GM23338 (cell line): ENCODE measurements around the gene NEK6. TPM values are rescaled to one million over a fixed set of nuclear protein-coding genes. Genes with fewer than 3 reads are reported as not detected.

Source experiments
- ATAC-seq: fragments of 200-7000 bp; cut with Tn5 transposase; 3 replicates; pipeline ENCODE4 v1.9.1; 2020
- DNase-seq: peaks from one replicate; pipeline ENCODE4 v3.0.0-alpha.2; 2015; ENCODE audit warnings: low spot score
- H2AFZ ChIP-seq: fragments of 200-600 bp; sonication (generic); 2 replicates; pipeline ENCODE4 v1.8.0; 2016; ENCODE audit warnings: antibody characterized with exemption, mild to moderate bottlenecking, moderate library complexity
- H3F3A ChIP-seq: fragments of 200-600 bp; sonication (generic); replicated peaks from 2 replicates; pipeline ENCODE4 v1.8.0; 2017; ENCODE audit warnings: antibody characterized with exemption, mixed run types, low read depth
- H3K27ac ChIP-seq: fragments of 200-600 bp; sonication (generic); 2 replicates; pipeline ENCODE4 v1.6.1; 2016; ENCODE audit warnings: low read depth
- H3K27me3 ChIP-seq: fragments of 200-600 bp; sonication (generic); 2 replicates; pipeline ENCODE4 v1.8.0; 2016; ENCODE audit warnings: mild to moderate bottlenecking, mixed run types, moderate library complexity; ENCODE audit not compliant: insufficient read depth
- H3K36me3 ChIP-seq: fragments of 200-600 bp; sonication (generic); 2 replicates; pipeline ENCODE4 v1.8.0; 2016; ENCODE audit warnings: mild to moderate bottlenecking; ENCODE audit not compliant: insufficient read depth
- H3K4me1 ChIP-seq: fragments of 200-600 bp; sonication (generic); 2 replicates; pipeline ENCODE4 v1.8.0; 2016; ENCODE audit warnings: mild to moderate bottlenecking, moderate library complexity; ENCODE audit not compliant: insufficient read depth
- H3K4me2 ChIP-seq: fragments of 200-600 bp; sonication (generic); 2 replicates; pipeline ENCODE4 v1.7.1; 2017; ENCODE audit warnings: mixed run types
- H3K4me3 ChIP-seq: fragments of 200-600 bp; sonication (generic); 2 replicates; pipeline ENCODE4 v1.6.1; 2016; ENCODE audit warnings: mixed run types
- H3K79me2 ChIP-seq: fragments of 200-600 bp; sonication (generic); replicated peaks from 2 replicates; pipeline ENCODE4 v1.8.0; 2017; ENCODE audit warnings: mild to moderate bottlenecking; ENCODE audit not compliant: insufficient read depth
- H3K9me2 ChIP-seq: fragments of 200-600 bp; sonication (generic); 2 replicates; pipeline ENCODE4 v1.8.0; 2017; ENCODE audit not compliant: insufficient read depth
- H4K20me1 ChIP-seq: fragments of 200-600 bp; sonication (generic); replicated peaks from 2 replicates; pipeline ENCODE4 v1.8.0; 2017; ENCODE audit warnings: mild to moderate bottlenecking; ENCODE audit not compliant: insufficient read depth
- H3K27ac Mint-ChIP-seq: 2 replicates; pipeline ENCODE4 v1.8.0; 2020; ENCODE audit warnings: inconsistent platforms, mild to moderate bottlenecking, moderate library complexity, mixed read lengths
- H3K27me3 Mint-ChIP-seq: 3 replicates; pipeline ENCODE4 v1.8.0; 2022; ENCODE audit warnings: low read depth, mild to moderate bottlenecking, moderate library complexity, mixed read lengths, inconsistent platforms; ENCODE audit not compliant: insufficient read depth, poor library complexity
- H3K36me3 Mint-ChIP-seq: 3 replicates; pipeline ENCODE4 v1.8.0; 2021; ENCODE audit warnings: low read depth, mild to moderate bottlenecking, inconsistent platforms, moderate library complexity, mixed read lengths
- H3K4me1 Mint-ChIP-seq: 3 replicates; pipeline ENCODE4 v1.8.0; 2020; ENCODE audit warnings: mild to moderate bottlenecking, inconsistent platforms, mixed read lengths
- H3K4me3 Mint-ChIP-seq: 3 replicates; pipeline ENCODE4 v1.8.0; 2021; ENCODE audit warnings: moderate library complexity, mild to moderate bottlenecking, inconsistent platforms, mixed read lengths
- H3K9me3 Mint-ChIP-seq: 3 replicates; pipeline ENCODE4 v1.8.0; 2020; ENCODE audit warnings: moderate library complexity, mild to moderate bottlenecking, inconsistent platforms, mixed read lengths
- CREB1 ChIP-seq: fragments of 250-450 bp; sonication (Bioruptor Pico); IDR thresholded peaks from 2 replicates; pipeline ENCODE4 v1.5.0; 2020; ENCODE audit warnings: low read depth, mild to moderate bottlenecking, moderate library complexity
- CTCF ChIP-seq, 2 experiments: fragments of 200-600 bp in 1 of 2; sonication (generic) in 1 of 2; conservative IDR thresholded peaks; 2 replicates each; pipeline versions ENCODE4 v1.5.1 to v1.6.1; 2016 to 2017; ENCODE audit warnings: antibody characterized with exemption in 2 of 2, low read depth in 2 of 2, mild to moderate bottlenecking in 2 of 2, moderate library complexity in 1 of 2
- ETS1 ChIP-seq: IDR thresholded peaks from 2 replicates; pipeline ENCODE4 v1.6.1; 2016; ENCODE audit warnings: antibody characterized with exemption
- EZH2 ChIP-seq: fragments of 200-600 bp; sonication (generic); IDR thresholded peaks from one replicate; pipeline ENCODE4 v1.8.0; 2017; ENCODE audit warnings: antibody characterized with exemption, mild to moderate bottlenecking, low read depth; ENCODE audit not compliant: unreplicated experiment
- EZH2phosphoT487 ChIP-seq: fragments of 200-600 bp; sonication (generic); IDR thresholded peaks from one replicate; pipeline ENCODE4 v1.8.1; 2018; ENCODE audit warnings: antibody characterized with exemption; ENCODE audit not compliant: unreplicated experiment
- JUNB ChIP-seq: IDR thresholded peaks from one replicate; pipeline ENCODE4 v1.6.1; 2016; ENCODE audit warnings: antibody characterized with exemption; ENCODE audit not compliant: unreplicated experiment
- NANOG ChIP-seq: IDR thresholded peaks from 2 replicates; pipeline ENCODE4 v1.6.1; 2016; ENCODE audit warnings: antibody characterized with exemption, borderline replicate concordance
- POLR2AphosphoS5 ChIP-seq: IDR thresholded peaks from 2 replicates; pipeline ENCODE4 v1.6.1; 2016; ENCODE audit warnings: antibody characterized with exemption, low read depth
- REST ChIP-seq: IDR thresholded peaks from one replicate; pipeline ENCODE4 v1.6.1; 2018; ENCODE audit warnings: antibody characterized with exemption; ENCODE audit not compliant: unreplicated experiment
- STAT1 ChIP-seq: IDR thresholded peaks from one replicate; pipeline ENCODE4 v1.6.1; 2016; ENCODE audit warnings: antibody characterized with exemption; ENCODE audit not compliant: unreplicated experiment
- ZNF114 ChIP-seq: fragments of 250-450 bp; sonication (Bioruptor Pico); IDR thresholded peaks from 2 replicates; pipeline ENCODE4 v1.5.0; 2020; ENCODE audit warnings: mild to moderate bottlenecking, moderate library complexity
- ZNF331 ChIP-seq: fragments of 250-450 bp; sonication (Bioruptor Pico); IDR thresholded peaks from 2 replicates; pipeline ENCODE4 v1.5.0; 2020; ENCODE audit warnings: low read depth, mild to moderate bottlenecking, moderate library complexity
- ZNF462 ChIP-seq: fragments of 250-450 bp; sonication (Bioruptor Pico); IDR thresholded peaks from 2 replicates; pipeline ENCODE4 v1.5.0; 2020; ENCODE audit warnings: mild to moderate bottlenecking, moderate library complexity
- polyA plus RNA-seq: library from polyadenylated mRNA; unstranded; fragments of >200 nt; fragmentation: Nextera tagmentation; extraction: Ambion mirVana; gene quantifications from 2 replicates; pipeline ENCODE4 v1.2.1, GENCODE V29; 2016
- total RNA-seq: library from RNA; depleted of rRNA; stranded (reverse); fragments of >200 nt; shearing (Covaris generic); gene quantifications from 2 replicates; pipeline ENCODE4 v1.2.3, GENCODE V29; 2014

The NEK6 gene
- total and polyA plus RNA-seq, 2 experiments from 2014 or later, result 8.1 to 11.2 TPM

- Histone ChIP-seq H3K27me3 (no peaks in the 10 kb centered on the region), H3K27ac (peak overlapping the region; percentile 82), H3K4me1 (peaks cover 19% of the 10 kb centered on the region), H3K4me2 (no peak overlapping the region), H3K36me3 (peaks cover 5% of the 10 kb centered on the region), H3F3A (0 out of 2 replicates have a peak, but pooled peaks cover 2% of the 10 kb centered on the region), H3K4me3 (no peak overlapping the region), H4K20me1 (peaks cover 34% of the 10 kb centered on the region), H3K79me2 (peaks cover 100% of the 10 kb centered on the region), H3K9me2 (no peaks in the 10 kb centered on the region), H2AFZ (no peak overlapping the region)
- ATAC-seq (peak; percentile 80), DNase-seq (peak; percentile 64)
- Mint-ChIP-seq H3K36me3 (peaks cover 27% of the 10 kb centered on the region), H3K9me3 (no peaks in the 10 kb centered on the region), H3K27ac (peak overlapping the region; percentile 88), H3K27me3 (peaks cover 7% of the 10 kb centered on the region), H3K4me3 (peak overlapping the region; percentile 40; the same call in 2 of the 3 replicates), H3K4me1 (peaks cover 27% of the 10 kb centered on the region)
- TF ChIP-seq EZH2 (no peak), ZNF114 (no peak), ETS1 (no peak), JUNB (no peak), STAT1 (no peak), EZH2phosphoT487 (no peak), REST (no peak), ZNF331 (CRISPR knock-in tag) (no peak), ZNF462 (CRISPR knock-in tag) (no peak), CREB1 (CRISPR knock-in tag) (no peak), NANOG (no peak), POLR2AphosphoS5 (no peak), CTCF (conservative IDR thresholded peaks at IDR 0.05; ENCODE audit: low read depth in 2 of 2) (no peak)
These were observed 141.7 kb downstream of the NEK6 start for GRCh38 chr9:124399323-124399967.
